GM19397 (cell line): ENCODE data around the gene GLB1L2.

ENCODE experiments used
- ATAC-seq: cut with Tn5 transposase; IDR thresholded peaks from one replicate; pipeline ENCODE4 v1.9.1; 2021; ENCODE audit warnings: mild to moderate bottlenecking, moderate library complexity; ENCODE audit not compliant: unreplicated experiment

The GLB1L2 gene

GRCh38 chr11:134346976-134347350, 15.2 kb downstream of the GLB1L2 start:
- no peak for ATAC-seq

GRCh38 chr11:134347441-134347840, 15.7 kb downstream of the GLB1L2 start:
- no peak for ATAC-seq

GRCh38 chr11:134349109-134349801, 17.5 kb downstream of the GLB1L2 start:
- ATAC-seq: no peak

- no peak for ATAC-seq
Observed at GRCh38 chr11:134349802-134350355, 18.1 kb downstream of the GLB1L2 start.

- ATAC-seq: no peak
Observed at GRCh38 chr11:134350381-134350780, 18.6 kb downstream of the GLB1L2 start.

GRCh38 chr11:134352111-134352510, 20.3 kb downstream of the GLB1L2 start:
- no peak for ATAC-seq

- ATAC-seq: no peak
Observed at GRCh38 chr11:134355136-134355535, 23.3 kb downstream of the GLB1L2 start.

- no peak for ATAC-seq
Observed at GRCh38 chr11:134355656-134356055, 23.9 kb downstream of the GLB1L2 start.

GRCh38 chr11:134356656-134357544, 25.1 kb downstream of the GLB1L2 start:
- ATAC-seq: no peak

- no peak for ATAC-seq
Observed at GRCh38 chr11:134357545-134357839, 25.7 kb downstream of the GLB1L2 start.

GRCh38 chr11:134358165-134358855, 26.5 kb downstream of the GLB1L2 start:
- ATAC-seq: no peak

- no peak for ATAC-seq
Observed at GRCh38 chr11:134358856-134359490, 27.2 kb downstream of the GLB1L2 start.

GRCh38 chr11:134359646-134360045, 27.9 kb downstream of the GLB1L2 start:
- ATAC-seq: no peak

- no peak for ATAC-seq
Observed at GRCh38 chr11:134360050-134360835, 28.5 kb downstream of the GLB1L2 start.

- ATAC-seq: no peak
Observed at GRCh38 chr11:134361661-134362060, 29.9 kb downstream of the GLB1L2 start.

- no peak for ATAC-seq
Observed at GRCh38 chr11:134362192-134362901, 30.6 kb downstream of the GLB1L2 start.

- ATAC-seq: no peak
Observed at GRCh38 chr11:134363161-134363560, 31.4 kb downstream of the GLB1L2 start.

GRCh38 chr11:134363592-134363991, 31.8 kb downstream of the GLB1L2 start:
- ATAC-seq: no peak

- ATAC-seq: no peak
Observed at GRCh38 chr11:134364261-134364660, 32.5 kb downstream of the GLB1L2 start.
